HG03520 (cell line): ENCODE measurements around the gene SKAP1.

Experiments used
- ATAC-seq: cut with Tn5 transposase; IDR thresholded peaks from one replicate; pipeline ENCODE4 v1.9.1; 2021; ENCODE audit warnings: mild to moderate bottlenecking, moderate library complexity; ENCODE audit not compliant: unreplicated experiment

The SKAP1 gene

DNA sequence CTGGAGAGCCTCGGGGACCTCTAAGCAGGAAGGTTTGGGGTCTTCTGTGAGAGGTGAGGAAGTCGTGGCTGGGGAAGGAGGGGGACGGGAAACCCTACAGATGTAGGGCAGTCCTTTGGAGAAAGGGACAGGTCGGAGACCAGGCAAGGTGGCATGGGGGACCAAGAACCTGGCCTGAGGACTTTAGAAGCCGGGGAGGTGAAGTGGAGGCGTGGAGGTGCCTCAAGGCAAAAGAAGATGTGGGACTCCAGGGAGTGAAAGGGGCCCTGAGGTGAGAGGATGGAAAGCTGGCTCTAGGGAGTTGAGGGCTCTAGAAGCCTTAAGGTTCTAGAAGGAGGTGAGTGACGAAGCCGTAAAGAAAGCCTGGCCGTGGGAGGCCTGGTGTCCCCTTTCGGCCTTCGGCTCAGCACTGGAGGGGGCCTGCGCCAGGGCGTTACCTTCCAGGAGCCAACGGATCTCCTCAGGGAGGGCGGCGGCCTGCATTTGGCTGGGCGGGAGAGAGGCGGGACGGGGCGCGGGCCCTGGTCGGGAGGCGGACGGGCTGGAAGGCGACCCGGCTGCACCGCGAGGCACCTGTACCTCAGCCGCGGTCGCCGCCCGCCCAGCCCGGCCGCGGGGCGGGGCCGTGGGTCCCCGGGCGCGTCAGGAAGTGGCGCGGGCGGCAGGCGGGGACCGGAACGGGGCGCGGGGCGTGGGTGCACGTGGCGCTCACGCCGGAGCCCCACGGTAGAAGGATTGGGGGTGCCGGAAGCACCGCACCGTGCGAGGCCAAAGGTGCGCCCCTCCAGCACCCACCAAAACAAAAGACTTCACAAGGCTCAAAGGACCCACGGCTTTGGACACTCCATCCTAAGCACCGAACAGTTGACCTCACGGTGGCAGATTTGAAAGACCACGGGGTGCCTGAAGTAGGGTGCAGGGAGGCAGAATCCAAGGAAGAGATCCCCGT lies at the start of gene SKAP1:
SKAP1 (minus strand) TSS at position 577 of the 949 bp plus-strand sequence.
- ATAC-seq: no peak

DNA sequence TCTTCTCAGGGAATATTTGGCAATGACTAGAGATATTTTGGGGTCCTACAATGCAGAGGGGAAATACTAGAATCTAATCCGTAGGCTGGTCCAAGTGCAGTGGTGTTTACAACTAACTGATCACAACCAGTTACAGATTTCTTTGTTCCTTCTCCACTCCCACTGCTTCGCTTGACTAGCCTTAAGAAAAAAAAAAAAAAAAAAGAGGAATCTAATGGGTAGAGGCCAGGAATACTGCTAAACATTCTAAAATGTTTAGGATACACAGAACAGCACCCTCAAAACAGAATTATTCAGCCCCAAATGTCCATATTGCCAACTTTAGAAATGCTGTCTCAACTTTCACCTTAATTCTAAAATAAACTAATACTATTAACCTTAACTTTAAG lies 49.0 kb upstream of the SKAP1 start:
- ATAC-seq: no peak

DNA sequence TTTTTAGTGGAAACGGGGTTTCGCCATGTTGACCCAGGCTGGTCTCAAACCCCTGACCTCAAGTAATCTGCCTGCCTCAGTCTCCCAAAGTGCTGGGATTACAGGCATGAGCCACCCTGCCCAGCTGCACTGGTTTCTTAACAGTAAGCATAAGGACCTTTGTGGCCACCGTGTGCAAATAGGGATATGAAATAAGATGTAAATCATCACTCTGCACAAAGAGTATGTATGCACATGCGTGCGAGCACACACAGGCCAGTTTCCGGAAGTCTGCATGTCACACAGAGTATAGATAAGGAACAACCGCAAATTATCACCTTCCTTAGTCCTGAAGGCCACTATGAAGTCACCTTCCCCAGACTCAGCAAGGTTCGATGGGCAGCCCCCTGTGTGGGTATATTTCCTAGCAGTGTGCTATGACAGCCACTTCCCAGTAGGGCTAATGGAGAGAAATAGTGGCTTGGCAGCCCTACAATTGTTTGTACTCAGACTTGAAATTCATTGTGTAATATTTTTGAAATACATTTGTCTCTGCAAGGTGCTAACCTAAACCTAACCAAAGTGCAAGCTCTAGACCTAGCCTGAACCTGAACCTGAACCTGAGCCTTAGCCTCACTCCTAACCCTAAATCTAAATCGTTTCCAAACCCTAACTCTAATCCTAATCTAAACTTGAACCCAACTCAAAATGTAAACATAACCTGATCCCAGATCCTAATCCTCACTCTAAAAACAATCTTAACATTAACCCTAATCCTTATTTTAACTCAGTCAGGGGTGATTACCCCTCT lies 48.4 kb upstream of the SKAP1 start:
- peak; percentile 65 for ATAC-seq

DNA sequence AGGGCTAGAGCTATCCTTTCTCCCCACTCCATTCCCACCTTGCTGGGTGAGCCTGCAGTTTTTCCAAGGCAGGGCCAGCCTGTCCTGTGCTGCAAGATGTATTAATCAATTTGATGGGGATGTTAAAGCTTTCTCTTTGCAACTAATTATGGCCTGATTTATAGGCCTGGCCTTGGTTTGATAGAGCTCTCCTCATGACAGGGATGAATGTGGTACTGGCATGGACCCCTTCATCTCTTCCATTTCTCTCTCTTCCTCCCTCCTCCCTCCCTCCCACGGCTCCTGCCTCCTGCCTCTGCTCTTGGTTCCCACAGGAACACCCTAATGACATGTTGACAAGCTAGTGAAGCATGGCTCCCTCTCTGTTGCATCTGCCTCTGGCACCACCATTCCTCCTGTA lies 47.2 kb upstream of the SKAP1 start:
- no peak for ATAC-seq

DNA sequence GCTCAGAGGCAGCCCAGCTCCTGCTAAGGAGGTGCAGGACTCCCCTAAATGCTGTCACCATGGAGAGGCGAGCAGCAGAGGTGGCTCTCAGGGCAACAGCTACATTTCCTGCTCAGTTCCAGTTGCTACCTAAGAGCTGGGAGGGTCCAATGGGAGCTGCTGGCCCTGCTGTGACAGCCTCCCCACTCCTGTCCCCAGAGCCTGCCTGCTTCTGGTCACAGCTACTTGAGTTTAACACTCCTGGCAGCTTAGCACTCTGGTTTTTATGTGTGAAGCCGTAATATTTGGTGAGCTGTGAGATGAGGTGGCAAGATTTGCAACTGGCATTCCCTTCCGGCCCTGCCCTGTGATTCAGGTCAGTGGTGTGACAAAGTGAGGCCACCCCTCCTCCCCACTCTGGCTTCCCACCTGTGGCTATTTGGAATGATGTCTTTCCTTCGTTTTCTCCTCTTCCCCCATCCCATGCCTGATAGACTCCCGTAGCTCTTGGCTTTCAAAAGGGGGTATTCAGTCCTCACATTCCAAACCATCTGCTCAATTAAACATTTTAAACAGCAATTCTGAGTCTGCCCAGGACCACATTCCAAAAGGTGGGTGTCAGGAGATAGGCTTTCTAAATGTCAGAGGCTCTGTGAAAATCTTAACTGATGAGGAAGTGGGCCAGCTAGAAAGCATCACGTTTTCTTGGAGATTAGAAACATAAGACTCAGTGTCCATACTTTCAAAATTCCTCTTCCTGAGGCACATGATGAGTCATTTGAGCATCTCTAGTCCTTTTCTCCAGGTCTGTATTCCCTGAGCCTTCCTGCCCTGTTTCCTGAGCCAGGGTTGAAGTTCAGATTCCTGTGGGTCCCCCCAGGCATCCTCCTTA lies 42.6 kb upstream of the SKAP1 start:
- ATAC-seq: no peak

DNA sequence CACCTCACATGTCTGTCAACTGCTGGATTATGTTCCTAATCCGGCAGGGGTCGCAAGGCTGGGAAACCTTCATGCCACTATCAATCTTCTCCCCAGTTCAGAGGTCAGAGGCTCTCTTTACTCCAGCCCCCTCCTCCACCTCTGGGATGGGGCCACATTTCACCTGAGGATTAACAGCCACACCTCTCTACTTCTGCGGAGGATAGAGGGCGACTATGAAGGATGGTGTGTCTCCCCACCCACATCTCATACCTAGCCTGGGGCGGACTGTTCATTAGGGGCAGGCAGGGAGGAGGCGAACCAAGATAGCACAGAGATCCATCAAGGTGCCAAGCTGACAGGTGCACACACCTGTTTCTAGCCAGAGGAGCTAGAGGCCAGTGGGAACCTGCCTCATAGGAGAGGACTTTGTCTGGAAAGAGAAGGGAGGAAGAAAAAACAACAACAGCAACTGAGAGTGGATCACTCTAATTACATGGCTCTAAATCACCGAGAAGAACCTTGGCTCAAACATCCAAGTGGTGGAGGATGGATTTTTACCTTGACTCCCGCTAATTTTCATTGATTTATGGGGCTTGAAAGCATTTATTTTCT lies 41.9 kb upstream of the SKAP1 start:
- ATAC-seq: no peak

DNA sequence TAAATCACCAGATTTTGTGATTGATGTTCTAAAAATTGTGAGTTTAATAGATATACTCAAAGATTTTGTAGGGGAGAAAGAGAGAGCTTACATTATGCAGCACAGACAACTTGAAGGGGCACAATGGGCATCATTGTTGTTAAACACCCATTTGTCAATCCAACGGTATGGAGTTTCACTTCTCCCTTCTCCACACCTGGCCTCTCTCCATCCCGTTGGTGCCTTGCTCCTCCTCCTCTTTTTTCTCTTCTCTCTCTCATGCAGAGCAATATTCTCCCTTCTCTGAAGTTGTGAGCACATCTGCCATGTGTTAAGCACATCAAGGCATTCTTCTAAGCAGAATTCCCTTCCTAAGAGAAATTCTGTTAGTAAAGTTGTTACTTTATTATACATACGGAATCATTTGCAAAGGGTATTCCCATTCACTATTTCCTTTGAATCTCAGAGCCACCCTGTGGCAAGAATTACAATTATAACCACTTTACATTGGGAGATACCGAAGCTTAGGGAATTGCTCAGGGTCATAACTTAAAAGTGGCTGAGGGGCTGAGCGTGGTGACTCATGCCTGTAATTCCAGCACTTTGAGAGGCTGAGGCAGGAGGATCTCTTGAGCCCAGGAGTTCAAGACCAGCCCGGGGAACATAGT lies 40.5 kb upstream of the SKAP1 start:
- ATAC-seq: no peak

DNA sequence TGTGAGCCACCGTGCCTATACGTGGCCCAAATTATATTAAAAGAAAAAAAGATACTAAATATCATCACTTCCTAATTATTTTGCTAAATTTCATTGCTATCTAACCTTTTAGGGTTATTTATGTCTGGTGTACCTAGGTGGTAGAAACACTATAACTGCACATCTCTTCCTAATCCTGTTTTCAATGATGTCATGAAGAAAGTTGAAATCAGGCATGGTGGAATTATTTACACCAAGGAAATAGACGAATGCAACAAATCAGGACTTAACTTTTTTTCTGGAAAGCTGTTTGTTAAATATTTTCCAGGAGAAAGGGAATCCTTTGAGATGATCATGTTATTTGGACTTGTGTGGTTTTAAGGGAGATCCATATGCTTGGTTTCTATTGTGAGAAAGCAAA lies 39.2 kb upstream of the SKAP1 start:
- no peak for ATAC-seq

DNA sequence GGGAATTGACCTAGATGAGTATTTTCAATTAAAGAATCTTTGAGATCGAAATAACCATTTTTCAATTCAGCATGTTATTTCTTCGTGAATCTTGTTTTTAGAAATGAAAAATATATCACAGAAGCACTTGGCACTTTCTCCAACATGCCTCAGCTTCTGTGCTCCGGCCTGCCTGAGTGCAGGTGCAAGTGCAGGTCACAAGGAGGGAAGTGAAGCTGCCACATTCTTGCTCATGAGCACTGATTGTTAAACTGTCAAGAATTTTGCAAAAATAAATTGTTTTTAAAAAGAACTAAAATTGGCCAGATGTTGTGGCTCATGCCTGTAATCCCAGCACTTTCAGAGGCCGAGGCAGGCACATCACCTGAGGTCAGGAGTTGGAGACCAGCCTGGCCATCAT lies 38.3 kb upstream of the SKAP1 start:
- no peak for ATAC-seq

DNA sequence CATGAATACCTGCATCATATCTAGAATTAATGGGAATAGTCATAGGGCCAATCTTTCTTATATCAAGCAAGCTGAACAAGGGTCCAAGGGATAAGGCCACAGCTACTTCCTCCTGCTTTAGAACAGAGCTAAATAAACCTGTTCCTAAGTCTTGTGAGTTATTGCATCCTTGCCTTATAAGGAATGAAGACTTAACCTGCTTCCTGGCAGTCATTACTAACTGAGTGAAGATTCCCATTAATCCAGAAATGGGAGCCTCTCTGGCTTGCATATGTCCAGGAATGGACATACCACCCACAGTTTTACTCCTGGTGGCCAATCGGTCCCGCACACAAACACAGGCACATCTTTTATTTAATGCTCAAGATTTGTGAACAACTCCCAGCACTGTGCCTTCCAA lies 35.9 kb upstream of the SKAP1 start:
- no peak for ATAC-seq

DNA sequence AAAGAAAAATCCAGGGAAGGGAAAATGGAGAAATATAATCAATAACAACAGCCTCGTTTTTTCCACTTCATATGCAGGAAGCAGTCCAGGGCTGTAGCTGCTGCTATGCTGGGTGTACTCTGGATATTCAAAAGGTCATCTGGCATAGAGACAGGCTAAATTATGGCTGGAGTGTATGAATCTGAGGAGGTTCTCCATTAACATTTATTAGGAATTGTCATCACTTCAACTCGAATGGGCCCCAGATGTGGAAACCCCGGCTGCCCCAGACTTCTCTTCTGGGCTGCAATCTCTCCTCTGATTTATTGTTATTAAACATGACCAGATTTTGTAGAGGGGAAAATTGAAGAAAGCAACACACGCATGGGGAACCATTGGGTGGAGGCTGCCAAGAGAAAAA lies 33.5 kb upstream of the SKAP1 start:
- ATAC-seq: no peak

DNA sequence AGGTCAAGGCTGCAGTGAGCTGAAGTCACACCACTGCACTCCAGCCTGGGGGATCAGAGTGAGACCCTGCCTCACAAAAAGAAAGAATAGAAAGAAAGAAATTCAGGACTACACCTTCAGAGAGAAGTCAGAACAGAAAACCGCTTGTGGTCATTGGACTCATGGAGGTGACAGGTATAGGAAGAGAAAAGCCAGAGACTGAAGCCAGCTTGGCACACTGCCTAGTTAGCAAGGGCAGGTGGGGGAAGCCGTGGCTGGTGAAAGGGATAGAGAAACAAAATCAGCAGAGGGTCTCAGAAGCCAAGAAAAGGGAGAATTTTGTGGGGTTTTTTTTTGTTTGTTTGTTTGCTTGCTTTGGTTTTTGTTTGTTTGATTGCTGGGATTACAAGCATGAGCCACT lies 32.9 kb upstream of the SKAP1 start:
- ATAC-seq: no peak

DNA sequence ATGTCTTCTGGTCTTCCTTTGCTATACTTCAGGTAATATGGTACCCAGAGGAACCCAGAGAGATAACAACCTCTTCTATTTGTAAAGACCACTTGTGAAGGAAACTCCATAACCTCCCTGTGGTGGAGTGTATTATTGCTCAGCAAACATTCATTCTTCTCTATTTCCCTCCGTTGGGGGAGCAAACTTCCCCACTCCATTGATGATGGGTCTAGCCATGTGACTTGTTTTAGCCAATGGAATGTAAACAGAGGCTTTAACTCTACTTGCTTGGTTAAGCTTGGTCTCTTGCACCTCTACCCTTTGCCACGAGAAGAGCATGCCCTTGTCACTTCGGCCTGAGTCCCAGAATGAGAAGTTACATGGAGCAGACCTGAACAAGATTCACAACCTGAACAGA lies 30.0 kb upstream of the SKAP1 start:
- ATAC-seq: no peak

DNA sequence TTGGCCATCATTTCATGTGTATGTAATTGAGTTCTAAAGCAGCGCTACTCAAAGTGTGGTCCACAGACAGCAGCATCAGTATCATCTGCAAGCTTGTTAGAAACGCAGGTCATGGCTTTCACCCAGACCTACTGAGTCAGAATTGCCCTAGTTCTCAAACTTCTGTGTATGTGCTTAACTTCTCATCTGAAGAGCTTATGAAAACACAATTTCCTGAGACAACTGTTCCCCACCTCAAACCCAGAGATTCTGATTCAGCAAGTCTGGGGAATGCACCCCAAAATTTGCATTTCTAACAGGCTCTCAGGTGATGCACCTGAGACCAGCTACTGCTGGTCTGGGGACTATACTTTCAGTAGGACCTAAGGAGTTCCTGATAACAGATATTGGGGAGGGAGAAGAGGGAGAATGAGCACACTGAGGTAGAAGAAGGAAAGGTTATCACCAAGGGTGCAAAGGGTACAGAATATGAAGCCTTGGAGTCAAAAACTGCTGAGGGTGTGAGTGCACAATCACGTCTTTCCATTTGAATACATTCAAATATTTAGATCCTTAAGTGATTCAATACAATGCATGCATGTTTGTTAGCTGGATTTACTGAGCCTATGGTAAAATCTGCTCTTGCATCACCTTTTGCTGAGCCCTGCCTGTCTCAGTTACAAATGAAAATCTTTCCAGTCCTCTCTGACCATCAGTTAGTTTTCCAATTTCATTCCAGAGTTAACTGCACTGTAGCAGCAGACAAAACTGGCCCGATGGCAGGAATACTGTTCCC lies 29.2 kb upstream of the SKAP1 start:
- ATAC-seq: no peak

DNA sequence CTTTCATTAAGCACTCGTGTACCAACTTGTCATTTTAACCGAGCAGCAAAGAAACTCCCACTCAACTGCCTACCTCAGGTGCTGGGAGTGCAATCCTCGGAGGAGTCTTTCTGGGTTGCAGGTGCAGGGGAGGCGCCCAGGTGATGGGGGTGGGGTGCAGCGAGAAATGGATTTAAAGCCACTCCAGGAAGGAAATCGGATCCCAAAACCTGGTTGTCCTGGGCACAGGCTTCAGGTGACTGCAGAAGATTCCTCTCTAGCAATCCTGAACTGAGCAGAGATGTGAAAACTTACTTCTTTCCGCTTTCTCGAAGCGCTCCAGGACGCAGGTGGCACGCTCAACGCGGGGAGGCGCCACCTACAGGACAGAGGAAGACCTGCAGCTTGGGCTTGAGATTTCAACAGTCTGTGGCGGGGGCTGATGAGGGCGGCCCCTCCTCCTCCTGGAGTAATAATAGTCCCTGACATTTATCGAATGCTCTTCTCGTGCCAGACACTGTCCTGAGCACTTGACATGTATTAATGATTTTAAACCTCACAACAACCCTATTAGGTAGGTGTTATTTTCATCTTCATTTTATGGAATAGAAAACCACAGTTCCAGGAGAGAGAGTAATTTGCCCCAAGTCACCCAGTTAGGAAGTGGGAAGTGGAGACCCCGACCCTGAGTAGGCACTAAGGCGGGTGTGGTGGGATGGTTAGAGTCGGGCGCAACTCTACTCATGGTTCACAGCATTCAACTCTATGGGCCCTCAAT lies 27.2 kb upstream of the SKAP1 start:
- no peak for ATAC-seq

DNA sequence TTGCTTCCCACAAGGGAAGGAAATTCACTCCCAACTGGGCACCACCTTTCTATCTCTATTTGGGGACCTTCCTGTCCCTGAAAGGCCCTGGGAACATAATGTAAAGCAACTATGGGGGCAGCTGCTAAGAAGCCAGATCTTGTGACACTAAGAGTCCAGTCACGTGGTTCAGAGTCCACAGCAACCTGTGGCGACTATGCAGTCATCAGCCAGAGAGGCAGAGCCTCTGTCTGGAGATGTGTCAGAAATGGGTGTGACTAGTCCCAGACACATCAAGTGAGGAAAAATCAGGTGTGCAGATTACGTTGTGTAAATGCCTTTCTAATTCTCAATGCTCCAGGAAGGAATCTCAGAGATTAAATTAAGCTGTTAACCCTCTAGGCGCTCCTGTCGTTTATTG lies 26.6 kb upstream of the SKAP1 start:
- ATAC-seq: no peak

DNA sequence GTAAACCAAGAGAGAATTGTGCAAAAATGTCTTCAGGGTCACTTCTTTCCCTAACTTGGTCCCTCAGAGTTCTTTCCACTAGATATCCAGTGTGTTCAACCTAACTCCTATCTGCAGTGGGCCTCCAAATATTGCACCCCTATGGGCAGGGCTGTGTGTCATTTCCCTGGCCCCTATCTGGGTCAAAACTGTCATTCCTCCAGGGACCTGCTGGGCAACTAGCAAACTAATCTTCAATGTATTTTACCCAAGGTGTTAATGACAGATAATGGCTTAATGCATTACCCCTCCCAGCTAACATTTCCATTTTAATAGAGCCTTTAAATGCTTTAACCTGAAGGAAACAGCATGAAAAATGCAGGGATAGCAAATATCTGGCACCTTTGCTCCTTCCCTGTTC lies 25.8 kb upstream of the SKAP1 start:
- ATAC-seq: no peak

DNA sequence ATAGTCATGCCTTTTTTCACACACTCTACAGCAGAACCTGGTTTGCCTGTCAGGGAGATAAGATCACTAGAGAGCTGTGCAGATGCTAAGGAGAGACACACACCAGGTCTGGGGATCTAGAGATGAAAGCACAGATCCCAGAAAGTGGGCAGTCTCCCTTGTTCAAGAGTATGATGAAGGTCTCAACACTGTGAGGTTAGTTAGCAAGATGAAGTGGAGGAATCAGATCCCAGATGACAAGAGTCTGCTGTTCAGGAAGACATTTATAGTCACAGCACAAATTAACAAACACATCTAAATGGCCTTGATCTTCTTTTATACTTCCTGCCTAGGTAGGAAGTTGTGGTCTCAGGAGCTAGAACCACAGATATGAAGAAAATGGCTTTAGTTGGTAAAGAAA lies 23.4 kb upstream of the SKAP1 start:
- no peak for ATAC-seq

DNA sequence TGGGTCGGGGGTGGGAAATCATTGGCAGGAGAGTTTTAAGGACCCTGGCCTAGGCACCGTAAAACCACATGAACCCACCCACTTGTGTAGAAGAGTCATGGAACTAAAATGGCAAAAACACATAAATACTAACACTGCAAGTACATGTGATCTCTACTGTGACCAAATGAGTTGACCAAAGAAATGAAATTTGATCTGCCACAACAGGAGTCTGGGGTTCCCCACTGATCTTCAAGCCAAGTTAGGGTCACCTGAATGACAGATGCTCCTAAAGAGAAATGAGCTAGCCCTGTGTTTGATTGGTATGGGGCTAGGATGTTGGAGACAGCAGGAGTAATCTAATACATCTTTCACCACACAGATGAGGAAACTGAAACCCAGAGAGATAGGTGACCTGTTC lies 21.5 kb upstream of the SKAP1 start:
- no peak for ATAC-seq
